ENCODE measurements around the gene DAB2IP. TPM values are rescaled to one million over a fixed set of nuclear protein-coding genes. Genes with fewer than 3 reads are reported as not detected.
A peak's percentile ranks its signal among the peaks of the same experiment; 100 is the strongest.

The DAB2IP gene
- total RNA-seq, 1 experiment from 2014 or later = 46.7 TPM

- no peaks in the 10 kb centered on the region for H3K9me3 ChIP-seq (ENCODE audit: insufficient read depth, low read depth)
- peaks cover 46% of the 10 kb centered on the region for H3K79me2 ChIP-seq (ENCODE audit: low read depth)
- H2AFZ ChIP-seq = no peak overlapping the region
- ChIA-PET POLR2A (ENCODE audit: unreplicated experiment) (interaction anchor here (0.6 to 0.7 kb wide), 2 partner anchors 21 to 203 kb away, joined by 3 to 4 read pairs; no protein-coding TSS in a partner anchor), CTCF (interaction anchor here (1.0 to 1.1 kb wide), 2 partner anchors 8 to 22 kb away, joined by 3 to 4 read pairs; no protein-coding TSS in a partner anchor)
- H4K20me1 ChIP-seq (ENCODE audit: insufficient read depth) = peaks cover 28% of the 10 kb centered on the region
- no peaks in the 10 kb centered on the region for H3K27me3 ChIP-seq (ENCODE audit: insufficient read depth, low read depth)
- TF ChIP-seq EZH2 (IDR thresholded peaks at IDR 0.05; ENCODE audit: low read depth) = no peak
- no peak for TF ChIP-seq CTCF (conservative IDR thresholded peaks at IDR 0.05)
- peaks cover 18% of the 10 kb centered on the region; the same call in 1 of the 2 replicates for H3F3A ChIP-seq (ENCODE audit: insufficient read depth, low read depth)
- H3K27ac ChIP-seq = no peak overlapping the region; the same call in 1 of the 2 replicates
- H3K36me3 ChIP-seq (ENCODE audit: low read depth) = no peaks in the 10 kb centered on the region
- H3K4me1 ChIP-seq (replicated peaks; ENCODE audit: insufficient read depth) = peaks cover 62% of the 10 kb centered on the region
- intact Hi-C loops (cut with micrococcal nuclease; ENCODE audit: unreplicated experiment) = loop anchor here (1.0 to 2.0 kb wide), 4 partner anchors 22 to 105 kb away; no protein-coding TSS in a partner anchor
- peak overlapping the region; percentile 78 for H3K4me2 ChIP-seq
- no TSS peak for BruUV-seq (replicated peaks)
- no peaks in the 10 kb centered on the region for H3K9me2 ChIP-seq (ENCODE audit: insufficient read depth)
- no peak overlapping the region; the same call in 1 of the 2 replicates for H3K4me3 ChIP-seq
- DNase-seq = no peak
These were observed 91.5 kb downstream of the DAB2IP start for GRCh38 chr9:121742923-121743322.

- CTCF ChIA-PET = interaction anchor here (1.0 to 1.1 kb wide), 3 partner anchors 8 to 197 kb away, joined by 3 to 4 read pairs (median 3); no protein-coding TSS in a partner anchor
- no peak overlapping the region for H3K27ac ChIP-seq
- peak overlapping the region; percentile 42 for H3K4me3 ChIP-seq
- intact Hi-C loops (cut with micrococcal nuclease; ENCODE audit: unreplicated experiment) = loop anchor here (1.0 to 2.0 kb wide), 5 partner anchors 22 to 249 kb away; no protein-coding TSS in a partner anchor
- H2AFZ ChIP-seq = no peak overlapping the region
- peak; percentile 79 to 90 for DNase-seq
- H3K9me3 ChIP-seq (ENCODE audit: insufficient read depth, low read depth) = no peaks in the 10 kb centered on the region
- H3K9me2 ChIP-seq (ENCODE audit: insufficient read depth) = no peaks in the 10 kb centered on the region
- H4K20me1 ChIP-seq (ENCODE audit: insufficient read depth) = peaks cover 25% of the 10 kb centered on the region
- H3K79me2 ChIP-seq (ENCODE audit: low read depth) = peaks cover 40% of the 10 kb centered on the region
- POLR2A ChIA-PET (ENCODE audit: unreplicated experiment) = interaction anchor here (0.7 kb wide), 1 partner anchor 22 kb away, joined by 3 read pairs; no protein-coding TSS in a partner anchor
- H3F3A ChIP-seq (ENCODE audit: insufficient read depth, low read depth) = peaks cover 13% of the 10 kb centered on the region; the same call in 1 of the 2 replicates
- H3K4me1 ChIP-seq (replicated peaks; ENCODE audit: insufficient read depth) = peaks cover 56% of the 10 kb centered on the region
- no peak for TF ChIP-seq CTCF (conservative IDR thresholded peaks at IDR 0.05)
- no peak for TF ChIP-seq EZH2 (IDR thresholded peaks at IDR 0.05; ENCODE audit: low read depth)
- BruUV-seq (replicated peaks) = no TSS peak
- no peaks in the 10 kb centered on the region for H3K27me3 ChIP-seq (ENCODE audit: insufficient read depth, low read depth)
- H3K36me3 ChIP-seq (ENCODE audit: low read depth) = no peaks in the 10 kb centered on the region
- H3K4me2 ChIP-seq = peak overlapping the region; percentile 78
These were observed 92.1 kb downstream of the DAB2IP start for GRCh38 chr9:121743441-121744001.

- no peaks in the 10 kb centered on the region for H3K27me3 ChIP-seq (ENCODE audit: insufficient read depth, low read depth)
- no peak overlapping the region for H2AFZ ChIP-seq
- peaks cover 23% of the 10 kb centered on the region for H4K20me1 ChIP-seq (ENCODE audit: insufficient read depth)
- H3F3A ChIP-seq (ENCODE audit: insufficient read depth, low read depth) = peaks cover 11% of the 10 kb centered on the region; the same call in 1 of the 2 replicates
- CTCF ChIA-PET = interaction anchor here (0.6 to 1.1 kb wide), 4 partner anchors 9 to 198 kb away, joined by 3 to 4 read pairs (median 3); no protein-coding TSS in a partner anchor
- peaks cover 50% of the 10 kb centered on the region for H3K4me1 ChIP-seq (replicated peaks; ENCODE audit: insufficient read depth)
- intact Hi-C loops (cut with micrococcal nuclease; ENCODE audit: unreplicated experiment) = loop anchor here (1.0 kb wide), 1 partner anchor 248 kb away; no protein-coding TSS in a partner anchor
- POLR2A ChIA-PET (ENCODE audit: unreplicated experiment) = interaction anchor here (0.5 kb wide), 1 partner anchor 180 kb away, joined by 4 read pairs; no protein-coding TSS in a partner anchor
- H3K79me2 ChIP-seq (ENCODE audit: low read depth) = peaks cover 34% of the 10 kb centered on the region
- DNase-seq = peak in 1 of 2 experiments; percentile 67
- no peak overlapping the region for H3K27ac ChIP-seq
- no peaks in the 10 kb centered on the region for H3K9me3 ChIP-seq (ENCODE audit: insufficient read depth, low read depth)
- TF ChIP-seq EZH2 (IDR thresholded peaks at IDR 0.05; ENCODE audit: low read depth) (no peak), CTCF (conservative IDR thresholded peaks at IDR 0.05) (peak; percentile 56; the same call in 1 of the 2 replicates)
- peak overlapping the region; percentile 78 for H3K4me2 ChIP-seq
- H3K4me3 ChIP-seq = peak overlapping the region; percentile 42; the same call in 1 of the 2 replicates
- no TSS peak for BruUV-seq (replicated peaks)
- no peaks in the 10 kb centered on the region for H3K36me3 ChIP-seq (ENCODE audit: low read depth)
- no peaks in the 10 kb centered on the region for H3K9me2 ChIP-seq (ENCODE audit: insufficient read depth)
These were observed 92.7 kb downstream of the DAB2IP start for GRCh38 chr9:121744002-121744686.

Measured in PC-9 (cell line).